NT2/D1 (cell line): ENCODE data around the gene SPRR4.
"Not testable (repeated sequence)": the region's sequence is repeated elsewhere in the genome, so short reads cannot be mapped to it uniquely, and the experiment has no call there.

ENCODE experiments used
- SUZ12 ChIP-seq: IDR thresholded peaks from 2 replicates; pipeline ENCODE4 v1.6.1; 2011; ENCODE audit not compliant: insufficient read length, insufficient read depth; ENCODE audit errors: extremely low read depth
- YY1 ChIP-seq: IDR thresholded peaks from 2 replicates; pipeline ENCODE4 v1.6.1; 2011; ENCODE audit not compliant: insufficient read length, insufficient read depth
- ZNF274 ChIP-seq: IDR thresholded peaks from 2 replicates; pipeline ENCODE4 v1.6.1; 2011; ENCODE audit warnings: mild to moderate bottlenecking, low read depth, low read length

DNA sequence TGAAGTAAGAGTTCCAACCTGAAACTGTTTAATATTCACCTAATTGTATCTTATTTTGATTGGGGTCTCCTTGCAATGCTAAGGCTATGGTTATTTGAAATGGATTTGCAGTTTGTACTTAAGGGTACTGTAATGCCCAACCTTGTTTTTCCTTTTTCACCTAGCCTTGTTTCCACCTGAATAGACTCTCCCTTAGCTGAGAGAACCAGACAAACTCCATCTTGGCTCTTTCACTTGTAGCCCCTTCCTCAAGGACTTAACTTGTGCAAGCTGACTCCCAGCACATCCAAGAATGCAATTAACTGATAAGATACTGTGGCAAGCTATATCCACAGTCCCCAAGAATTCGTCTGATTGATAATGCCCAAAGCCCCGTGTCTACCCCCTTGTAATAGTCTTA lies 51.4 kb downstream of the SPRR4 start:
- TF ChIP-seq YY1, ZNF274, SUZ12: not testable (repeated sequence)
